Left ventricle myocardium inferior (tissue), 1 donor: ENCODE results near the gene C1D. TPM values are rescaled to one million over a fixed set of nuclear protein-coding genes. Genes with fewer than 3 reads are reported as not detected.

Experiments
- DNase-seq: peaks from one replicate; pipeline ENCODE4 v3.0.0-alpha.2; 2020
- H3K27ac ChIP-seq: fragments of 200-600 bp; replicated peaks from 2 replicates; pipeline ENCODE4 v1.8.0; 2021
- H3K27me3 ChIP-seq: fragments of 200-600 bp; 2 replicates; pipeline ENCODE4 v1.8.0; 2021; ENCODE audit warnings: low read depth
- H3K36me3 ChIP-seq: fragments of 200-600 bp; 2 replicates; pipeline ENCODE4 v1.8.0; 2021
- H3K4me1 ChIP-seq: fragments of 200-600 bp; 2 replicates; pipeline ENCODE4 v1.8.0; 2021
- H3K4me3 ChIP-seq: fragments of 200-600 bp; 2 replicates; pipeline ENCODE4 v1.8.0; 2021; ENCODE audit warnings: mild to moderate bottlenecking, moderate library complexity
- H3K9me3 ChIP-seq: fragments of 200-600 bp; replicated peaks from 2 replicates; pipeline ENCODE4 v1.8.0; 2021
- CTCF ChIP-seq: fragments of 200-600 bp; IDR thresholded peaks from 2 replicates; pipeline ENCODE4 v1.8.0; 2021; ENCODE audit warnings: antibody characterized with exemption, mild to moderate bottlenecking, borderline replicate concordance
- intact Hi-C: fragments of 100-400 bp; cut with micrococcal nuclease; formaldehyde crosslinking; loops from one replicate; pipeline ENCODE4 v1.11.0; 2022
- total RNA-seq: library from RNA; stranded (reverse); fragmentation: NEBNext Ultra II Directional; extraction: Animal tissue kit (Norgen Biotek cat#: 25700); gene quantifications from one replicate; pipeline ENCODE4 v1.2.1, GENCODE V29; 2021
- donor health status: DM: no; HTN: yes; CAD: no; lungs with severe emphysema.

C1D gene
- total RNA-seq, 1 donor from 2014 or later: 19.5 TPM

- no peaks in the 10 kb centered on the region for H3K36me3 ChIP-seq
- peaks cover 12% of the 10 kb centered on the region for H3K9me3 ChIP-seq
- no peak for DNase-seq
- no peaks in the 10 kb centered on the region for H3K27me3 ChIP-seq
- intact Hi-C loops: no loop called here
- H3K4me1 ChIP-seq: no peaks in the 10 kb centered on the region
- no peak overlapping the region for H3K27ac ChIP-seq
- H3K4me3 ChIP-seq: no peak overlapping the region
- TF ChIP-seq CTCF: no peak
These were observed 40.9 kb upstream of the C1D start for GRCh38 chr2:68103709-68104055.

GRCh38 chr2:68103030-68103708 is 40.4 kb upstream of the C1D start:
- TF ChIP-seq CTCF: no peak
- H3K4me3 ChIP-seq: no peak overlapping the region
- H3K27me3 ChIP-seq: no peaks in the 10 kb centered on the region
- no peaks in the 10 kb centered on the region for H3K36me3 ChIP-seq
- no peaks in the 10 kb centered on the region for H3K4me1 ChIP-seq
- no peak overlapping the region for H3K27ac ChIP-seq
- peaks cover 12% of the 10 kb centered on the region for H3K9me3 ChIP-seq
- no peak for DNase-seq
- intact Hi-C loops: no loop called here

- Histone ChIP-seq H3K27ac (no peak overlapping the region), H3K4me3 (no peak overlapping the region), H3K9me3 (peaks cover under 1% of the 10 kb centered on the region), H3K4me1 (no peaks in the 10 kb centered on the region), H3K27me3 (no peaks in the 10 kb centered on the region), H3K36me3 (no peaks in the 10 kb centered on the region)
- TF ChIP-seq CTCF: no peak
- intact Hi-C loops: no loop called here
- no peak for DNase-seq
These were observed 37.4 kb upstream of the C1D start for GRCh38 chr2:68100189-68100588.

- no peaks in the 10 kb centered on the region for H3K4me1 ChIP-seq
- H3K27me3 ChIP-seq: no peaks in the 10 kb centered on the region
- no peaks in the 10 kb centered on the region for H3K36me3 ChIP-seq
- DNase-seq: no peak
- no peak overlapping the region for H3K4me3 ChIP-seq
- no peak overlapping the region for H3K27ac ChIP-seq
- intact Hi-C loops: no loop called here
- H3K9me3 ChIP-seq: no peaks in the 10 kb centered on the region
- no peak for TF ChIP-seq CTCF
These were observed 36.5 kb upstream of the C1D start for GRCh38 chr2:68099260-68099659.

- no peaks in the 10 kb centered on the region for H3K4me1 ChIP-seq
- H3K36me3 ChIP-seq: no peaks in the 10 kb centered on the region
- H3K9me3 ChIP-seq: no peaks in the 10 kb centered on the region
- no peak for DNase-seq
- no peak overlapping the region for H3K27ac ChIP-seq
- no peak overlapping the region for H3K4me3 ChIP-seq
- TF ChIP-seq CTCF: no peak
- intact Hi-C loops: no loop called here
- H3K27me3 ChIP-seq: no peaks in the 10 kb centered on the region
These were observed 35.5 kb upstream of the C1D start for GRCh38 chr2:68098291-68098797.
